Suprapubic skin (tissue), 4 donors: ENCODE results near the gene SUFU.

ENCODE experiments used
- CTCF ChIP-seq, 2 donors: fragments of 200-600 bp in 1 of 2; fragments of 450-650 bp in 1 of 2; sonication (generic) in 1 of 2; IDR thresholded peaks; one replicate each; pipeline ENCODE4 v1.5.1; 2016 to 2019; ENCODE audit warnings: antibody characterized with exemption in 2 of 2, mild to moderate bottlenecking in 1 of 2, moderate library complexity in 1 of 2
- POLR2A ChIP-seq, 2 donors: fragments of 450-650 bp; IDR thresholded peaks; one replicate each; pipeline ENCODE4 v1.6.1; 2017; ENCODE audit warnings: antibody characterized with exemption in 2 of 2, mild to moderate bottlenecking in 2 of 2, moderate library complexity in 2 of 2
- POLR2AphosphoS5 ChIP-seq, 3 donors: sonication (generic); formaldehyde crosslinking; IDR thresholded peaks; one replicate each; pipeline ENCODE4 v1.6.1; 2017; ENCODE audit warnings: antibody characterized with exemption in 3 of 3

GRCh38 chr10:102595897-102596296 is 92.1 kb downstream of the SUFU start:
- no peak for TF ChIP-seq CTCF (IDR thresholded peaks at IDR 0.05)
- TF ChIP-seq POLR2AphosphoS5 (IDR thresholded peaks at IDR 0.05) = no peak
- no peak for TF ChIP-seq POLR2A (IDR thresholded peaks at IDR 0.05)
